Epithelial cell of esophagus (primary cell): ENCODE data around the gene NR1H3.

Source experiments
- DNase-seq: peaks from one replicate; pipeline ENCODE4 v3.0.0; 2010; ENCODE audit warnings: low read depth
- H3K4me3 ChIP-seq: 2 replicates; pipeline ENCODE4 v1.5.1; 2011; ENCODE audit warnings: mild to moderate bottlenecking, low read length, control low read depth
- TF ChIP-seq, protein P1 (sequence below): IDR thresholded peaks from 2 replicates; pipeline ENCODE4 v1.5.1; 2011; ENCODE audit warnings: low read depth, mild to moderate bottlenecking, low read length, control low read depth, inconsistent platforms; ENCODE audit not compliant: insufficient read depth; ENCODE audit errors: missing control alignments

NR1H3 gene

DNA sequence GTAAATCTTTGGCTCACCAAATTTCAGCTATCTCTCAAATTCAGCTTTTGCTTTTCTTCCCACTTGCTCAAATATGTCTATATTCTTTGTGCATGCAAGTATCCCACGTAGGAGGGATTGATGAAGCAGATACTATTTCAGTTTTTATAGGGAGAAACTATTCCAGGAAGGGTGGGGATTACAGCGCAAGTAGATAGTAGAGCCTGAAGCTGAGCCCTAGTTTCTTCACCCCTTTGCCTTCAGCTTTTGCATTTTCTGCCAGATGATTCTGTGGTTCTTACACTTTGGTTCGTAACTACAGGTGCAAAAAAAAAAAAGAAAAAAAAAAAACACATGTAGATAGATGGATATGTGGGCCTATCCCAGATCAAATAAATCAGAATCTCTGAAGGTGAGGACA lies 6.0 kb upstream of the NR1H3 start:
- TF ChIP-seq, protein P1, sequence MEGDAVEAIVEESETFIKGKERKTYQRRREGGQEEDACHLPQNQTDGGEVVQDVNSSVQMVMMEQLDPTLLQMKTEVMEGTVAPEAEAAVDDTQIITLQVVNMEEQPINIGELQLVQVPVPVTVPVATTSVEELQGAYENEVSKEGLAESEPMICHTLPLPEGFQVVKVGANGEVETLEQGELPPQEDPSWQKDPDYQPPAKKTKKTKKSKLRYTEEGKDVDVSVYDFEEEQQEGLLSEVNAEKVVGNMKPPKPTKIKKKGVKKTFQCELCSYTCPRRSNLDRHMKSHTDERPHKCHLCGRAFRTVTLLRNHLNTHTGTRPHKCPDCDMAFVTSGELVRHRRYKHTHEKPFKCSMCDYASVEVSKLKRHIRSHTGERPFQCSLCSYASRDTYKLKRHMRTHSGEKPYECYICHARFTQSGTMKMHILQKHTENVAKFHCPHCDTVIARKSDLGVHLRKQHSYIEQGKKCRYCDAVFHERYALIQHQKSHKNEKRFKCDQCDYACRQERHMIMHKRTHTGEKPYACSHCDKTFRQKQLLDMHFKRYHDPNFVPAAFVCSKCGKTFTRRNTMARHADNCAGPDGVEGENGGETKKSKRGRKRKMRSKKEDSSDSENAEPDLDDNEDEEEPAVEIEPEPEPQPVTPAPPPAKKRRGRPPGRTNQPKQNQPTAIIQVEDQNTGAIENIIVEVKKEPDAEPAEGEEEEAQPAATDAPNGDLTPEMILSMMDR = no peak
- H3K4me3 ChIP-seq = no peak overlapping the region
- no peak for DNase-seq

DNA sequence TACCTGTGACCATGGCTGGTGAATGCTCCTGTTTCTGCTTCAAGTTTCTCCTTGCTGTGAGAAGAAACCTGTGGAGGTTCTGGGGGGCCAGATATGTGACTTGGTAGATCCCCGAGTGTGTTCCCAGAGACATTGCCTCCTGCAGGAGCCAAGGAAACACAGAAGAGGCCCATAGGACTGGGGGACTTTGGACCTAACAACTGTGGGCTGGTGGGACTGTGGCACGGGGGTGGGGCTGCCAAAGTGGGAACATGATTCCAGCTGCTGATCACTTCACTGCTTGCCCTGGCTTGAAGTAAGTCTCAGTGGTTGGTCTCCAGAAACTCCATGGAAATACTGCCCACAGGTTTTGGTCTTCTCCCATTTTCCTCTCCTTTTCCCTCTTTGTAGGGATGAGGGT lies 4.1 kb upstream of the NR1H3 start:
- no peak for DNase-seq
- H3K4me3 ChIP-seq = no peak overlapping the region
- TF ChIP-seq, protein P1 = no peak

DNA sequence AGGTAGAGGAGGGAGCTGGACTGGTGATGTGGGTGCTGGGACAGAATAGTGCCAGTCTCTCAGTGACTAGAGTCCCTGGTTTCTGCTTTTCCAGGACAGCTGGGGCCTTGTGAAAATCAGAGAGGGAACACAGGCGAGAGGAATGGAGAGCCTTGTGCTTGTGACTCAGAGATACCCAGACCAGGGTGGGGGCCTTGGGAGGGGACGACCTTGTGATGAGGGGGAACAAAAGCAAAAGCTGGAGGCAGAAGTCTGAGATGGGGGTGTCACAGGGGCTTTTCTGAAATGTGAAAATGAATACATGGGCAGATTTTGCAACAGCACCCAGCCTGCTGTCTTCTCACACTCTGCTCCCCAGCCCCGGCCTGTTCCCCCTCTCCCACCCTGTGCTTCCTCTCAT lies 3.4 kb upstream of the NR1H3 start:
- no peak for DNase-seq
- TF ChIP-seq, protein P1 = no peak
- H3K4me3 ChIP-seq = no peak overlapping the region

DNA sequence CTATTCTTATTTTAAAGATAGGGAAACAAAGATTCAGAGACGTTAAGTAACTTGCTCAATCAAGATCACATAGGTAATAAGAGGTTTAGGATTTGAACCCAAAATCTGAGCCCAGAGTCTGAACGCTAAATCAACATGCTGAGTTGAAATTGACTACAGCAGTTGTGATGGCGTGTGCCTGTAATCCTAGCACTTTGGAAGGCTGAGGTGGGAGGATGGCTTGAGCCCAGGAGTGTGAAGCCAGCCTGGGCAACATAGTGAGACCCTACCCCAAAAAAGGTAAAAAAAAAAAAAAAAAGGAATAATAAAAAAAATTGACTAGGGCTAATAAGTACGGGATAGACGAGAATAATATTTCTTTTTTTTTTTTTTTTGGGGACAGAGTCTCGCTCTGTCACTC lies 1.4 kb upstream of the NR1H3 start:
- TF ChIP-seq, protein P1 = no peak
- no peak overlapping the region for H3K4me3 ChIP-seq
- DNase-seq = no peak

DNA sequence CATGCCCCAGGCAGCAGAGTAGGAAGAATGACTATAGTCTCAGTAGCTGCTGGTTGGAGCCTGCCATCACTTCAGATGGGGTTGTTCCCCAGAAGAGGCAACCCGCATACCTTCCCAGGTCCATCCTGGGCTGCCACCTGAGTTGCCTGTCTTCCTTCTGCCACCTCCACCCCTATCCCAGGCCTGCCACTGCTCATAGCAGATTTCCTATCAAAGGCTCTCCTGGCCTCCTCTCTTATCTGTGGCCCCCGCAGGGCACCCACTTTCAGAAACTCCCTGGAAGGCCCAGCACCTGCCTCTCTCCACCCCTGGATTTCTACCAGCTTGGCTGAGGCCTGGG lies 649 bp upstream of the NR1H3 start:
- no peak for DNase-seq
- TF ChIP-seq, protein P1 = no peak
- H3K4me3 ChIP-seq = no peak overlapping the region

DNA sequence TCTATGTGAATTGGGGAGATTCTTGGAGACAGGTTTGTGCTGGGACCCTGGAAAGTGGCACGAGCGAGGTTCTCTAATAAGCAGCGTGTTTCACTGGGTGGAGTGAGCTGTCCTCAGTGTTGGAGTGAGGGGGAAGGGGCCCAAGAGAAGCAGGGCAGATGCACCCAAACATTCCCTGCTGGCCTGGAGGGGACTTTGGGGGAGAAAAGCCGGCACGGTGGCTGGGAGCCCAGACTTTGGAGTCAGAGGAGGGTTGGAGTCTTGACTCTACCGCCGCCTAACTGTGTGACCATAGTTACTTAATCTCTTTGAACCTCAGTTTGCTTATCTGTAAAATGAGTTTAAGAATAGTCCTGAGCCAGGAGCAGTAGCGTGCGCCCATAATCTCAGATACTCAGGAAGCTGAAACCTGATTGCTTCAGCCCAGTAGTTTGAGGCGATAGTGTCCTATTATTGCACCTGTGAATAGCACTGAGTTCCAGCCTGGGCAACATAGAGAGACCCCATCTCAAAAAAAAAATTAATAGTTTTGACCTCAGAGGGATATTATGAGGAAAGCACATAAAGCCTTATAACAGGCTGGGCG lies 614 bp downstream of the NR1H3 start:
- TF ChIP-seq, protein P1 = no peak
- no peak for DNase-seq
- H3K4me3 ChIP-seq = no peak overlapping the region

DNA sequence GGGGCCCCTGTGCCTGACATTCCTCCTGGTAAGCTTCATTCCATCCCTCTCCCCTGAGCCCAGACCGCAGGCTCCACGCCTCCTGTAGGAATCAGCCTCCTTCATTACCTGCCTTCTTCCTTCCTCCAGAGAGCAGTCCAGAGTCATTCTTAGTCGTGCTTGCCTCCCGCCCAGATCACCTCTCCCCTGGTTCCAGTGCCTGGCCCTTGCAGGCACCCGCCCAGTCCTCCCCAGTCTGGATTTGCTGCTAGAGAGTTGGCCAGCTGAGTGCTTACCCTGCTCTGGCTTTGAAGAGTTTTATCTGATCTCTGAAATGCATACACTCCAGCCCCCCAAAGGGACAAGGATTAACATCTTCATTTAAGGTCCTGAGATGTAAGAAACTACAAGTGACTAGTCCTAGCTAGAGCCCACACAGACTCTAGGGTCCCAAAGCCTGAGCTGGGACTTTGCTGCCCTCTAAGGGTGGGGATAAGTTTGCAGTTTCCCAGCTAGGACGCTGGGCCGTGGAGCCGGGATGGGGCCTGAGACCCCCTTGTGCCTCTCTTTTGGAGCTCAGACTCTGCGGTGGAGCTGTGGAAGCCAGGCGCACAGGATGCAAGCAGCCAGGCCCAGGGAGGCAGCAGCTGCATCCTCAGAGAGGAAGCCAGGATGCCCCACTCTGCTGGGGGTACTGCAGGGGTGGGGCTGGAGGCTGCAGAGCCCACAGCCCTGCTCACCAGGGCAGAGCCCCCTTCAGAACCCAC lies 1.6 kb downstream of the NR1H3 start:
- DNase-seq = peak; percentile 35
- TF ChIP-seq, protein P1 = peak; percentile 70
- no peak overlapping the region for H3K4me3 ChIP-seq
